K562 (cell line): ENCODE results near the gene SORT1. TPM values are rescaled to one million over a fixed set of nuclear protein-coding genes. Genes with fewer than 3 reads are reported as not detected.

Experiments used
- CEBPB ChIP-seq: fragments of 450-650 bp; IDR thresholded peaks from 2 replicates; pipeline ENCODE4 v1.6.1; 2016; ENCODE audit warnings: missing genetic modification characterization, missing compliant biosample characterization
- CGGBP1 ChIP-seq: fragments of 250-450 bp; sonication (Bioruptor Pico); IDR thresholded peaks from 2 replicates; pipeline ENCODE4 v1.9.0; 2021; ENCODE audit warnings: mild to moderate bottlenecking
- DPF2 ChIP-seq: fragments of 450-650 bp; IDR thresholded peaks from 2 replicates; pipeline ENCODE4 v1.6.1; 2016
- MCM7 ChIP-seq, 2 experiments: fragments of 450-650 bp; IDR thresholded peaks; 2 replicates each; pipeline ENCODE4 v1.6.1; 2016 to 2018
- NFATC3 ChIP-seq: fragments of 450-650 bp; IDR thresholded peaks from 2 replicates; pipeline ENCODE4 v1.6.1; 2017; ENCODE audit warnings: mild to moderate bottlenecking
- OTX1 ChIP-seq: fragments of 450-650 bp; formaldehyde crosslinking; IDR thresholded peaks from 2 replicates; pipeline ENCODE4 v1.4.0; 2022; ENCODE audit warnings: mild to moderate bottlenecking
- PCBP2 ChIP-seq: fragments of 200-400 bp; formaldehyde crosslinking; IDR thresholded peaks from 2 replicates; pipeline ENCODE4 v1.6.1; 2018; ENCODE audit warnings: low read length, low read depth, mild to moderate bottlenecking, moderate library complexity; ENCODE audit not compliant: poor library complexity, severe bottlenecking
- PRDM10 ChIP-seq: fragments of 450-650 bp; IDR thresholded peaks from 2 replicates; pipeline ENCODE4 v1.6.1; 2018; ENCODE audit not compliant: partially characterized antibody
- RAD21 ChIP-seq, 2 experiments: fragments of 250-450 bp in 1 of 2; fragments of 450-650 bp in 1 of 2; sonication (Bioruptor Pico) in 1 of 2; formaldehyde crosslinking in 1 of 2; IDR thresholded peaks in 1 of 2; conservative IDR thresholded peaks in 1 of 2; 2 replicates each; pipeline versions ENCODE4 v1.4.0 to v1.8.0; 2020 to 2022; ENCODE audit warnings: mild to moderate bottlenecking in 2 of 2, moderate library complexity in 1 of 2
- polyA plus RNA-seq, 8 experiments: library from polyadenylated mRNA; depleted of rRNA in 4 of 8; stranded (reverse) in 5 of 8; unstranded in 3 of 8; fragments of >200 nt; fragmentation: Nextera tagmentation in 2 of 8; fragmentation: Illumina TruSeq in 1 of 8; extraction: Ambion mirVana in 2 of 8; extraction: Trizol in 1 of 8; gene quantifications; 2 replicates each; pipeline versions ENCODE4 v1.2.1 to v1.2.3, GENCODE V29; 2011 to 2014; ENCODE audit warnings: inconsistent platforms in 1 of 8, missing spikeins in 1 of 8
- total RNA-seq, 7 experiments: library from RNA; depleted of rRNA in 6 of 7; stranded (reverse); fragments of >200 nt in 6 of 7; fragmentation: Illumina TruSeq in 2 of 7; extraction: Trizol in 2 of 7; gene quantifications; 2 replicates each; pipeline versions ENCODE4 v1.2.1 to v1.2.3, GENCODE V29; 2011 to 2021; ENCODE audit warnings: low replicate concordance in 1 of 7
- TF ChIP-seq, protein P1 (sequence below), 2 experiments: fragments of 450-650 bp in 1 of 2; sonication (generic) in 1 of 2; formaldehyde crosslinking in 1 of 2; IDR thresholded peaks; 2 replicates each; pipeline versions ENCODE4 v1.7.1 to v1.9.0; 2016 to 2022; ENCODE audit warnings: inconsistent platforms in 1 of 2, mild to moderate bottlenecking in 1 of 2, missing genetic modification reagents in 1 of 2

SORT1 gene
- total and polyA plus RNA-seq, 9 of the 15 experiments (the other 6 are each of a cell fraction or from before 2014, with no cell fraction given), result 27.4 to 112 (median 65.0) TPM

- TF ChIP-seq PRDM10 (peak; percentile 83), RAD21 (CRISPR knock-in tag; conservative IDR thresholded peaks at IDR 0.05 in 1 of 2, IDR thresholded peaks at IDR 0.05 in 1 of 2) (peak in 1 of 2 experiments; percentile 23; a peak in 1 of 4 replicates), MCM7 (IDR thresholded peaks at IDR 0.05) (no peak), OTX1 (peak; percentile 37; the same call in 1 of the 2 replicates), CEBPB (no peak), DPF2 (peak; percentile 98), NFATC3 (peak; percentile 81), PCBP2 (no peak), CGGBP1 (CRISPR knock-in tag) (no peak)
- TF ChIP-seq, protein P1, sequence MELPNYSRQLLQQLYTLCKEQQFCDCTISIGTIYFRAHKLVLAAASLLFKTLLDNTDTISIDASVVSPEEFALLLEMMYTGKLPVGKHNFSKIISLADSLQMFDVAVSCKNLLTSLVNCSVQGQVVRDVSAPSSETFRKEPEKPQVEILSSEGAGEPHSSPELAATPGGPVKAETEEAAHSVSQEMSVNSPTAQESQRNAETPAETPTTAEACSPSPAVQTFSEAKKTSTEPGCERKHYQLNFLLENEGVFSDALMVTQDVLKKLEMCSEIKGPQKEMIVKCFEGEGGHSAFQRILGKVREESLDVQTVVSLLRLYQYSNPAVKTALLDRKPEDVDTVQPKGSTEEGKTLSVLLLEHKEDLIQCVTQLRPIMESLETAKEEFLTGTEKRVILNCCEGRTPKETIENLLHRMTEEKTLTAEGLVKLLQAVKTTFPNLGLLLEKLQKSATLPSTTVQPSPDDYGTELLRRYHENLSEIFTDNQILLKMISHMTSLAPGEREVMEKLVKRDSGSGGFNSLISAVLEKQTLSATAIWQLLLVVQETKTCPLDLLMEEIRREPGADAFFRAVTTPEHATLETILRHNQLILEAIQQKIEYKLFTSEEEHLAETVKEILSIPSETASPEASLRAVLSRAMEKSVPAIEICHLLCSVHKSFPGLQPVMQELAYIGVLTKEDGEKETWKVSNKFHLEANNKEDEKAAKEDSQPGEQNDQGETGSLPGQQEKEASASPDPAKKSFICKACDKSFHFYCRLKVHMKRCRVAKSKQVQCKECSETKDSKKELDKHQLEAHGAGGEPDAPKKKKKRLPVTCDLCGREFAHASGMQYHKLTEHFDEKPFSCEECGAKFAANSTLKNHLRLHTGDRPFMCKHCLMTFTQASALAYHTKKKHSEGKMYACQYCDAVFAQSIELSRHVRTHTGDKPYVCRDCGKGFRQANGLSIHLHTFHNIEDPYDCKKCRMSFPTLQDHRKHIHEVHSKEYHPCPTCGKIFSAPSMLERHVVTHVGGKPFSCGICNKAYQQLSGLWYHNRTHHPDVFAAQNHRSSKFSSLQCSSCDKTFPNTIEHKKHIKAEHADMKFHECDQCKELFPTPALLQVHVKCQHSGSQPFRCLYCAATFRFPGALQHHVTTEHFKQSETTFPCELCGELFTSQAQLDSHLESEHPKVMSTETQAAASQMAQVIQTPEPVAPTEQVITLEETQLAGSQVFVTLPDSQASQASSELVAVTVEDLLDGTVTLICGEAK (IDR thresholded peaks at IDR 0.05), result peak; percentile 84
- TF ChIP-seq, protein P1 (CRISPR knock-in tag; IDR thresholded peaks at IDR 0.05), result no peak
These were observed 7.9 kb downstream of the SORT1 start (continued) for GRCh38 chr1:109389638-109390341.
